ENCODE results near the gene CROCC. TPM values are rescaled to one million over a fixed set of nuclear protein-coding genes. Genes with fewer than 3 reads are reported as not detected.

The CROCC gene
- total RNA-seq, 2 experiments from 2014 or later = 36.3 to 54.1 TPM

DNA sequence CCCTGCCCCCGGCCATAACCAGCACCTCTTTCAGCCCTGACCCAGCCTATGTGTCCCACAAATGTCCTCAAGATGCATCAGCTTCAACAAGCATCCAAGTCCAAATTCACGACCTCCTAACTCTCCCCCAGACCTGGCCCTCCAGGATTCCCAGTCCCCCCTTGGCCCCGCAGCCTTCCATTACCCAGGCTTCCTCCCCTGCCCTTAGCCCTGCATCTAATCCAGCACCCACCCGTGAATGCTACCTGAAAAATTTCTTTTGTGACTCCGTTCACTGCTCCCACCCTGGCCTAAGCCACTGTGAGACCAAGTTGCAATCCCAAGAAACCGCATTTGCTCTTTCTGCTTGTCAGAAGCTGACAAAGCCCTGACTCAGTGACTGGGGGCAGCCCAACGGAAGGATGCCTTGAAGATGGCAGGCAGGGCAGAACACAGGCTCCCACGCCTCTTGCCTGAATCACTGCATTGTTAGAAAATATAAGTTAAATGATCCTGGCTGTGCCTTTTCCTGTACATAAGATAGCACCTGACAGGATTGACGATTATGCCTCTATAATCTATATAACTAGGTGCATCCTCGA is 59.6 kb downstream of the CROCC start:
- BruUV-seq (replicated peaks) = no TSS peak
- CTCF ChIA-PET (ENCODE audit: unreplicated experiment) = no interaction called here
- no peaks in the 10 kb centered on the region for H3K79me2 ChIP-seq (ENCODE audit: insufficient read depth, low read depth, low read length)
- no peak overlapping the region for H3K27ac ChIP-seq (ENCODE audit: low read depth, low read length, poor library complexity, severe bottlenecking)
- H2AFZ ChIP-seq (ENCODE audit: low read length) = no peak overlapping the region
- intact Hi-C loops (cut with micrococcal nuclease; ENCODE audit: unreplicated experiment) = no loop called here
- no peaks in the 10 kb centered on the region for H3K9me3 ChIP-seq (ENCODE audit: low read length)
- no peaks in the 10 kb centered on the region for H3K4me1 ChIP-seq (ENCODE audit: insufficient read depth, low read length, poor library complexity, severe bottlenecking)
- no peak overlapping the region for H3K4me3 ChIP-seq (ENCODE audit: low read depth, low read length, poor library complexity, severe bottlenecking)
- H3K36me3 ChIP-seq (ENCODE audit: insufficient read depth, low read length) = no peaks in the 10 kb centered on the region
- H3K4me2 ChIP-seq (ENCODE audit: low read length) = no peak overlapping the region
- no peak for TF ChIP-seq CTCF (conservative IDR thresholded peaks at IDR 0.05; ENCODE audit: low read length)
- no peaks in the 10 kb centered on the region for H3K9me2 ChIP-seq (ENCODE audit: insufficient read depth, low read length)
- POLR2A ChIA-PET = interaction anchor here (0.6 kb wide), 1 partner anchor 22 kb away, joined by 4 read pairs; no protein-coding TSS in a partner anchor
- H4K20me1 ChIP-seq (ENCODE audit: insufficient read depth, low read length) = no peaks in the 10 kb centered on the region
- DNase-seq (ENCODE audit: low spot score) = no peak

DNA sequence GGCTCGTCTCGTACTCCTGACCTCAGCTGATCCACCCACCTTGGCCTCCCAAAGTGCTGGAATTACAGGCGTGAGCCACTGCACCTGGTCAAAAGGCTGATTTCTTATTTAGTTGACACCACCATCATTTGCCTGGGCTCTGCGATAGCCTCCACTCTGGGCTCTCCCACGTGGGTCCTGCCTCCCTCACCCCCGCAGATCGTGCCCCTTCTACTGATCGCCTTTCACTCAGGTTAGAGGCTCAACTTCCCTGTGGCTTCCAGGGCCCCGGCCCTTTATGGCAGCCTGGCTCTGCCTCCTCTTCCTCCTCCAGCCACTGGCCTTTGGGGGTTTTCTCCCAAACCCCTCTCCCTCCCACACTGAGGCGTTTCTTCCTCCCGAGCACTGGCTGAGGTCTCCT is 61.2 kb downstream of the CROCC start:
- no peak for TF ChIP-seq EZH2phosphoT487 (IDR thresholded peaks at IDR 0.05; ENCODE audit: borderline replicate concordance, low read depth, low read length)
- TF ChIP-seq CTCF (conservative IDR thresholded peaks at IDR 0.05; ENCODE audit: low read length) = no peak
- no peaks in the 10 kb centered on the region for H3K9me2 ChIP-seq (ENCODE audit: insufficient read depth, low read length)
- no TSS peak for BruUV-seq (replicated peaks)
- H3K4me2 ChIP-seq (ENCODE audit: low read length) = no peak overlapping the region
- CTCF ChIA-PET (ENCODE audit: unreplicated experiment) = no interaction called here
- no peak for DNase-seq (ENCODE audit: low spot score)
- no peaks in the 10 kb centered on the region for H3K4me1 ChIP-seq (ENCODE audit: insufficient read depth, low read length, poor library complexity, severe bottlenecking)
- H4K20me1 ChIP-seq (ENCODE audit: insufficient read depth, low read length) = no peaks in the 10 kb centered on the region
- no peaks in the 10 kb centered on the region for H3K79me2 ChIP-seq (ENCODE audit: insufficient read depth, low read depth, low read length)
- H3K4me3 ChIP-seq (ENCODE audit: low read depth, low read length, poor library complexity, severe bottlenecking) = no peak overlapping the region
- no peak overlapping the region for H3K27ac ChIP-seq (ENCODE audit: low read depth, low read length, poor library complexity, severe bottlenecking)
- POLR2A ChIA-PET = no interaction called here
- no peaks in the 10 kb centered on the region for H3K9me3 ChIP-seq (ENCODE audit: low read length)
- H3K36me3 ChIP-seq (ENCODE audit: insufficient read depth, low read length) = 0 out of 2 replicates have a peak, but pooled peaks cover 5% of the 10 kb centered on the region
- no peak overlapping the region for H2AFZ ChIP-seq (ENCODE audit: low read length)
- intact Hi-C loops (cut with micrococcal nuclease; ENCODE audit: unreplicated experiment) = no loop called here

GRCh38 chr1:16983649-16984048 is 61.9 kb downstream of the CROCC start:
- DNase-seq (ENCODE audit: low spot score) = no peak
- Histone ChIP-seq H3K4me3 (ENCODE audit: low read depth, low read length, poor library complexity, severe bottlenecking) (no peak overlapping the region), H3K4me1 (ENCODE audit: insufficient read depth, low read length, poor library complexity, severe bottlenecking) (no peaks in the 10 kb centered on the region), H3K79me2 (ENCODE audit: insufficient read depth, low read depth, low read length) (no peaks in the 10 kb centered on the region), H3K4me2 (ENCODE audit: low read length) (no peak overlapping the region), H3K9me2 (ENCODE audit: insufficient read depth, low read length) (no peaks in the 10 kb centered on the region), H3K36me3 (ENCODE audit: insufficient read depth, low read length) (0 out of 2 replicates have a peak, but pooled peaks cover 5% of the 10 kb centered on the region), H4K20me1 (ENCODE audit: insufficient read depth, low read length) (no peaks in the 10 kb centered on the region), H3K9me3 (ENCODE audit: low read length) (no peaks in the 10 kb centered on the region), H3K27ac (ENCODE audit: low read depth, low read length, poor library complexity, severe bottlenecking) (no peak overlapping the region), H2AFZ (ENCODE audit: low read length) (no peak overlapping the region)
- intact Hi-C loops (cut with micrococcal nuclease; ENCODE audit: unreplicated experiment) = no loop called here
- ChIA-PET CTCF (ENCODE audit: unreplicated experiment) (no interaction called here), POLR2A (no interaction called here)
- no peak for TF ChIP-seq EZH2phosphoT487 (IDR thresholded peaks at IDR 0.05; ENCODE audit: borderline replicate concordance, low read depth, low read length)
- no peak for TF ChIP-seq CTCF (conservative IDR thresholded peaks at IDR 0.05; ENCODE audit: low read length)
- BruUV-seq (replicated peaks) = no TSS peak
